Measurements from ENCODE around the gene TRERF1.

DNA sequence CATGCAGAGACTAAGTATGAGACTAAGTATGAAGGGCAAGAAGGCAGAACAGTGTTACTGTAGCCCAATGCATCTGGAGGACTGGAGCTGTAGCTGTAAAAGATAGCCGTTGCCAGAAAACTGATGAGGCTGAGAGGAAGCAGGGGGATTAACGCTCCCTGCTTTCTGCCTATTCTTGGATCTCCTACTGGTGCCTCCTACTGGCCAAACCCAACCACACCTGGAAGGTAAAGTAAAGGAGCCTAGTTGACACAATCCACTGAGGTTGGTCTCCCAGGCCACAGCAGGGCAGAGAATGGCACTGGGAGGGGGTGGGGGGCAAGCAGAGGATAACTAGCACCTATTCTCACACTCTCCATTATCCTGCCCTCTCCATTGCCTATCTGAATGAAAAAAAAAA, 129.1 kb downstream of the TRERF1 start:
- TF ChIP-seq ZNF232 (CRISPR knock-in tag; IDR thresholded peaks at IDR 0.05) (no peak), ATF1 (CRISPR knock-in tag; IDR thresholded peaks at IDR 0.05) (no peak), CTCF (IDR thresholded peaks at IDR 0.05) (peak; percentile 44), ESRRA (CRISPR knock-in tag; IDR thresholded peaks at IDR 0.05; ENCODE audit: borderline replicate concordance) (no peak), NR3C1 (CRISPR knock-in tag; conservative IDR thresholded peaks at IDR 0.05; ENCODE audit: low read depth) (no peak), TEAD4 (CRISPR knock-in tag; IDR thresholded peaks at IDR 0.05) (no peak), USF1 (CRISPR knock-in tag; IDR thresholded peaks at IDR 0.05) (no peak), ATF2 (CRISPR knock-in tag; IDR thresholded peaks at IDR 0.05; ENCODE audit: borderline replicate concordance, low read depth) (no peak), NR2C2 (CRISPR knock-in tag; IDR thresholded peaks at IDR 0.05) (no peak), HMGA2 (CRISPR knock-in tag; IDR thresholded peaks at IDR 0.05) (no peak), ZNF671 (CRISPR knock-in tag; IDR thresholded peaks at IDR 0.05) (no peak)
- TF ChIP-seq, protein P1, sequence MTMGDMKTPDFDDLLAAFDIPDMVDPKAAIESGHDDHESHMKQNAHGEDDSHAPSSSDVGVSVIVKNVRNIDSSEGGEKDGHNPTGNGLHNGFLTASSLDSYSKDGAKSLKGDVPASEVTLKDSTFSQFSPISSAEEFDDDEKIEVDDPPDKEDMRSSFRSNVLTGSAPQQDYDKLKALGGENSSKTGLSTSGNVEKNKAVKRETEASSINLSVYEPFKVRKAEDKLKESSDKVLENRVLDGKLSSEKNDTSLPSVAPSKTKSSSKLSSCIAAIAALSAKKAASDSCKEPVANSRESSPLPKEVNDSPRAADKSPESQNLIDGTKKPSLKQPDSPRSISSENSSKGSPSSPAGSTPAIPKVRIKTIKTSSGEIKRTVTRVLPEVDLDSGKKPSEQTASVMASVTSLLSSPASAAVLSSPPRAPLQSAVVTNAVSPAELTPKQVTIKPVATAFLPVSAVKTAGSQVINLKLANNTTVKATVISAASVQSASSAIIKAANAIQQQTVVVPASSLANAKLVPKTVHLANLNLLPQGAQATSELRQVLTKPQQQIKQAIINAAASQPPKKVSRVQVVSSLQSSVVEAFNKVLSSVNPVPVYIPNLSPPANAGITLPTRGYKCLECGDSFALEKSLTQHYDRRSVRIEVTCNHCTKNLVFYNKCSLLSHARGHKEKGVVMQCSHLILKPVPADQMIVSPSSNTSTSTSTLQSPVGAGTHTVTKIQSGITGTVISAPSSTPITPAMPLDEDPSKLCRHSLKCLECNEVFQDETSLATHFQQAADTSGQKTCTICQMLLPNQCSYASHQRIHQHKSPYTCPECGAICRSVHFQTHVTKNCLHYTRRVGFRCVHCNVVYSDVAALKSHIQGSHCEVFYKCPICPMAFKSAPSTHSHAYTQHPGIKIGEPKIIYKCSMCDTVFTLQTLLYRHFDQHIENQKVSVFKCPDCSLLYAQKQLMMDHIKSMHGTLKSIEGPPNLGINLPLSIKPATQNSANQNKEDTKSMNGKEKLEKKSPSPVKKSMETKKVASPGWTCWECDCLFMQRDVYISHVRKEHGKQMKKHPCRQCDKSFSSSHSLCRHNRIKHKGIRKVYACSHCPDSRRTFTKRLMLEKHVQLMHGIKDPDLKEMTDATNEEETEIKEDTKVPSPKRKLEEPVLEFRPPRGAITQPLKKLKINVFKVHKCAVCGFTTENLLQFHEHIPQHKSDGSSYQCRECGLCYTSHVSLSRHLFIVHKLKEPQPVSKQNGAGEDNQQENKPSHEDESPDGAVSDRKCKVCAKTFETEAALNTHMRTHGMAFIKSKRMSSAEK (CRISPR knock-in tag; IDR thresholded peaks at IDR 0.05; ENCODE audit: borderline replicate concordance), result no peak
- TF ChIP-seq, protein P2, sequence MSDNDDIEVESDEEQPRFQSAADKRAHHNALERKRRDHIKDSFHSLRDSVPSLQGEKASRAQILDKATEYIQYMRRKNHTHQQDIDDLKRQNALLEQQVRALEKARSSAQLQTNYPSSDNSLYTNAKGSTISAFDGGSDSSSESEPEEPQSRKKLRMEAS (CRISPR knock-in tag; IDR thresholded peaks at IDR 0.05), result no peak

Data from WTC11 (cell line).